HG03565 (cell line): ENCODE results near the gene KLHL7.
"Not testable (repeated sequence)": the region's sequence is repeated elsewhere in the genome, so short reads cannot be mapped to it uniquely, and the experiment has no call there.

Source experiments
- ATAC-seq: cut with Tn5 transposase; IDR thresholded peaks from one replicate; pipeline ENCODE4 v1.9.1; 2021; ENCODE audit warnings: mild to moderate bottlenecking, moderate library complexity; ENCODE audit not compliant: unreplicated experiment

KLHL7 gene

DNA sequence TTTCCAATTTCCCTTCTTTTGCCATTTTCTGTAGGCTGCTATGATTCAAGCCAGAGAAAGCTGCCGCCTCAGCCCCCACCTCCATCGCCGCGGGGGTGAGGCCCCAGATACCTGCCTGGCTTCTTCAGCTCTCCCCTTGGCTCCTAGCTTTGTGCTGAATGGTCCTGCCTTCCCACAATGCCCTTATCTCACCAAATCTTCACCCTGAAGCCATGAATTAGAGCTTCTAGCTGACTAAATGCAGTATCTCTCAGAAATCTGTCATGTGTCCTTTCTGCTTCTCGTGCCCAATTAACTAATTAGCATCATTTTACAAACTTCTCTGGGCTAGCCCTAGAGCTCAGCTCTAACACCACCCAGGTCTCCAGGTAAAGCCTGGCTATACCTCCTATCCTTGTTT lies 108.8 kb downstream of the KLHL7 start:
- no peak for ATAC-seq

DNA sequence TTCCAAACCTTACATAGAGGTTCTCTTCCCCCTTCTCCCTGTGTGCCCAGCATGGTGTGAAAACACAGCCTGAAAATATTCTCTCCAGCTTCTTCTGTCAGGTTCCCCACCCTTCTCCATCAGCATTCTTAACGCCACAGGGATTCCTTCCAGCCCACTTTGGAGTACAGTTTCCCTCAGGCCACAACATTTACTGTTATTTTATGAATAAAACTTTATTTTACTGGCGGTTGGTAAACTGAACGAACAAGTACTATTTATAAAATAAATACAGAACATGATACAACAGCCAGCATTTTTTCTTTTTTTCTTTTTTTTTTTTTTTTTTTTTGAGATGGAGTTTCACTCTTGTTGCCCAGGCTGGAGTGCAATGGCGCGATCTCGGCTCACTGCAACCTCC lies 109.4 kb downstream of the KLHL7 start:
- no peak for ATAC-seq

DNA sequence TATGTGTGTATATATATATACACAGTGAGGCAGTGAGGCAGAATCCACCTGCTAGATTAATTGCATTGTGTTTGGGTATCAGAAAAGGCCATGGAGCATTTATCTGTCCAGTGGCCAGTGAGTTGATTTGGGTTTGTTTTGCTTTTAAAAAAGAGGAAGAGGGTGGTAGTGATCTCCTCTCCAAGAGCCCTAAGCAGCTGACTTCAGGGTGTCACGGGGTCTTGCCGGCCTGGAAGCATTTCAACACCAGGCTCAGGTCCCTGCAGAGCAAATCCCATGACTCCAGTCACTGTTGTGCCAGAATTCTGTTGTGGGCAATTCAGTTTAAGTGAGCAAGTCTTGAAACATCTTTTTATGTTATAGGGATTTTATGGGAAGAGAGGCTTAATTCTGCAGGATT lies 110.4 kb downstream of the KLHL7 start:
- no peak for ATAC-seq

DNA sequence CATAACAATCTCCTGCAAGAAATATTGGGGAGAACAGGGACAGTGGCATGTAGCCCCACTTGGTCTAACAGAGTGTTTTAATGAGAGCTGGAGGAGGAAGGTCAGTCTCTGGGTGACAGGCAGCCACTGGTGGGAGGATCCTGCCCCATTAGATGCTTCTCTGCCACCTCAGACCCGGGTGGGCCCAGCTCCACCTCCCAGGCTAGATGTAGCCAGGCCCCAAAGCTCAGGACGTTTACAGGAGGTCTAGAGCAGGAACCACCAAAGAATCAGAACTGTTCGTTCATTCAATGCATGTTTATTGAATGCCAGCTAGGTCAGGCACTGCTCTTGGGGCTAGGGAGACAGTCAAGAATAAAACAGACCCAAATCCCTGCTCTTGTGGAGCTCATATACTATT lies 112.6 kb downstream of the KLHL7 start:
- ATAC-seq, result no peak

DNA sequence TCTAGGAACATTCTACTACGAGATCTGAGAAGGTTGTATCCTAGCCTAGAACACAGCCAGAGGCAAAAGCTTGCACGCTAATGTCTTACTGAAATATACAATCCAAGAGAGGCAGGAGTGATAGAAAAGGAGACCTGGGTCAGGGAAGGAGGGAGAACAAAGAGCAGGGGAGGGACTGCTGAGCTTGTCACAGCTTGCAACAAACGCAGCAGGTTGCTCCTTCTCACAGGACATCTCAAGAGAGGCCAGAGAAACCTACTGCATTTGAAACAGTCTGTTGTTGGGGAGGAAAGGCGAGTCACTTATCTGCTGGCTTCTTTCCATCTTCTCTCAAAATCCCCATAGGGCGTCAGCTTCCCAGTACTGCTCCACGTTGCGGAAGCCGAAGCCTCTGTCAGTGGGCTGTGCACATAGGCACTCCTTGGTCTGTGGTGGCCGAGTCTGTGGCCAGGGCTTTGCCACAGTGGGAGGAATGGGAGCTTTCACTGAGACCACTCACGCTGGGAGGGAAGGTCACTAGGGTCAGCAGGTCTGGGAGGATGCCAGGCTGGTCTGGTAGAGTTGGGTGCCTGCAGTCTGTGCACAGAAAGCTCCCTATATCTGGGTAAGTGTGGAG lies 115.2 kb downstream of the KLHL7 start:
- no peak for ATAC-seq

DNA sequence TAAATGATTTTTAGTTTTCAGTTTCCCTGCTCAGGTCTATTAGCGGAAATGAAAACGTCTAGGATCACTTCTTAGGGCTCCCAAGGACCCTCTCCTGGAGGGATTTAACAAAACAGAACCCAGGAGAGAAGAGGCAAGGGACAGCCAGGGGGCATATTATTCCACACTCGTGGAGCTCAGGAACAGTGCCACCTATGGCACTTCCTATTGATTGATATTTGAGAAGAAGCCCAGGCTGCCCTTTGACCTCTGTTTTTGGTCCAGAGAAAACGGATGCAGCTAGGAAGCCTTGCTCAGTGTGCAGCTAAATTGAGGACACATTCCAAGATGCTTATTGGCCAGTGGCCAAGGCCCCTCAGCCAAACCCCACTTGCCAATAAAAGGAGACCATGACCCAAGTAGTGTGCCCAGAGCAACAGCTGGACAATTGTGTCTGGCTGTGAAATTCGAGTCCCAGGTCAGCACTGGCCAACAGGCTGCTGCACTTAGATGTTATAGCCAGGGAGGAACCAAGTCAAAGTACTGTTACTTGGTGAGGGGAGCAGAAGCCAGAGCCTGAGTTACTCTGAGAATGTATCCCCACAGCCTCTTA lies 117.0 kb downstream of the KLHL7 start:
- ATAC-seq, result no peak

DNA sequence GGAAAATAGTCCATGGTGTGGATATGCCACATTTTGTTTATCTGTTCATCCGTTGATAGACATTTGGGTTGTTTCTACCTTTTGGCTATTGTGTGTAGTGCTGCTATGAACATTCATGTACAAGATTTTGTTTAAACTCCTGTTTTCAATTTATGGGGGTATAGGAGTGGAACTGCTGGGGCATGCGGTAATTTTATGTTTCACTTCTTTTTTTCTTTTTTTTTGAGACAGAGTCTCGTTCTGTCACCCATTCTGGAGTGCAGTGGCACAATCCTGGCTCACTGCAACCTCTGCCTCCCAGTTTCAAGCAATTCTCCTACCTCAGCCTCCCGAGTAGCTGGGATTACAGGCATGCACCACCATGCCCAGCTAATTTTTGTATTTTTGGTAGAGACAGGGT lies 118.8 kb downstream of the KLHL7 start:
- not testable (repeated sequence) for ATAC-seq

DNA sequence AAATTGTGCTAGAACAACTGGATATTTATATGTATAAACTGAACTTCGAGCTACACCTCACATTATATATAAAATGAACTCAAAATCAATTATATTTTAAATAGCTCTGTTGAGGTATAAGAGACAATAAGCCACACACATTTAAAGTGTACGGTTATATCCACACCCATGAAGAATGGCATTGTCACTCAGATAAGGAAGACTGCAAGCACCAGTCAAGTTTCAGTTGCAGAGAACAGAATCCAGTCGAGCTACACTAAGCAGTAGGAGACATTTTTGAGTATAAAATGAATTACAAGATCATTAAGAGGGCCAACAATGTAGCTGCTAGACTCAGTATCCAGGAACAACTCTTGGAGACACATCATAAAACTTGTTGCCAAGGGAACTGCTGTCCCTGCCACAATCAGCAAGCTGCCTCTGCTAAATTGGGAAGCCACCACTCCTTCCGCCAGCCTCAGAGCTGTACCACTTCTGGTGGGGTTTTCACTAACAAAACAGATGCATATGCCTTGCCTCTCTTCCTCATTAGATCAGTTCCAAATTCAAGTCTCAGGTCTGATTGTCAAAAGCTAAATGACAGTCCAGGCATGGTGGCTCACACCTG lies 121.4 kb downstream of the KLHL7 start:
- ATAC-seq, result no peak
